IMR-90 (cell line): ENCODE results near the gene ACYP1. TPM values are rescaled to one million over a fixed set of nuclear protein-coding genes. Genes with fewer than 3 reads are reported as not detected.

ENCODE experiments used
- ATAC-seq: fragments of 200-7000 bp; cut with Tn5 transposase; 2 replicates; pipeline ENCODE4 v1.9.1; 2020; ENCODE audit warnings: low read depth, mild to moderate bottlenecking, moderate library complexity
- BruUV-seq: library from RNA; stranded (reverse); fragments of 400-500 nt; replicated peaks from 2 replicates; lab custom pipeline; 2021; lab: Mats Ljungman, UMichigan
- CTCF ChIA-PET: fragments of 300-600 bp; formaldehyde crosslinking; extraction: SDS; loops from one replicate; lab custom pipeline; 2021; ENCODE audit warnings: antibody characterized with exemption; lab: Yijun Ruan, JAX
- POLR2A ChIA-PET: fragments of 300-600 bp; sonication (Branson Sonifier 250); formaldehyde crosslinking; loops from one replicate; lab custom pipeline; 2022; ENCODE audit warnings: antibody characterized with exemption; ENCODE audit not compliant: unreplicated experiment; lab: Charles Lee
- DNase-seq: peaks from one replicate; pipeline ENCODE4 v3.0.0; 2013
- H2AFZ ChIP-seq: replicated peaks from 2 replicates; pipeline ENCODE3; 2013; ENCODE audit warnings: low read length, mild to moderate bottlenecking; ENCODE audit not compliant: poor library complexity
- H2AK5ac ChIP-seq: 2 replicates; pipeline ENCODE4 v1.6.1; 2013; ENCODE audit warnings: low read depth, low read length, inconsistent platforms
- H2AK9ac ChIP-seq: replicated peaks from 2 replicates; pipeline ENCODE3; 2013; ENCODE audit warnings: mild to moderate bottlenecking, low read depth, low read length, moderate library complexity; ENCODE audit not compliant: poor library complexity
- H2BK120ac ChIP-seq: 2 replicates; pipeline ENCODE4 v1.6.1; 2013; ENCODE audit warnings: low read depth, low read length, inconsistent platforms
- H2BK15ac ChIP-seq: 3 replicates; pipeline ENCODE4 v1.6.1; 2013; ENCODE audit warnings: low read depth, low read length, inconsistent platforms
- H2BK20ac ChIP-seq: 2 replicates; pipeline ENCODE4 v1.6.1; 2013; ENCODE audit warnings: low read depth, mild to moderate bottlenecking, inconsistent platforms, low read length, moderate library complexity
- H2BK5ac ChIP-seq: 2 replicates; pipeline ENCODE4 v1.6.1; 2013; ENCODE audit warnings: mild to moderate bottlenecking, low read depth, low read length, inconsistent platforms; ENCODE audit not compliant: poor library complexity, severe bottlenecking
- H3K14ac ChIP-seq: replicated peaks from 2 replicates; pipeline ENCODE4 v1.6.1; 2013; ENCODE audit warnings: low read depth, low read length, inconsistent platforms
- H3K18ac ChIP-seq: 2 replicates; pipeline ENCODE4 v1.6.1; 2013; ENCODE audit warnings: low read depth, low read length, control low read depth
- H3K23ac ChIP-seq: 2 replicates; pipeline ENCODE4 v1.6.1; 2013; ENCODE audit warnings: low read depth, low read length, inconsistent platforms
- H3K27ac ChIP-seq: 2 replicates; pipeline ENCODE4 v1.5.1; 2013; ENCODE audit warnings: mild to moderate bottlenecking, control low read depth, low read length; ENCODE audit not compliant: insufficient read depth
- H3K27me3 ChIP-seq: 2 replicates; pipeline ENCODE4 v1.6.1; 2013; ENCODE audit warnings: low read length; ENCODE audit not compliant: control insufficient read depth, insufficient read depth
- H3K36me3 ChIP-seq: 2 replicates; pipeline ENCODE4 v1.6.1; 2013; ENCODE audit warnings: low read length, mixed read lengths; ENCODE audit not compliant: control insufficient read depth, insufficient read depth
- H3K4ac ChIP-seq: 2 replicates; pipeline ENCODE4 v1.6.1; 2013; ENCODE audit warnings: low read depth, low read length, inconsistent platforms
- H3K4me1 ChIP-seq: 2 replicates; pipeline ENCODE4 v1.6.1; 2013; ENCODE audit warnings: low read length, mixed read lengths; ENCODE audit not compliant: control insufficient read depth, insufficient read depth
- H3K4me2 ChIP-seq: 2 replicates; pipeline ENCODE4 v1.6.1; 2013; ENCODE audit warnings: low read depth, mild to moderate bottlenecking, control low read depth, low read length, moderate library complexity
- H3K4me3 ChIP-seq: 2 replicates; pipeline ENCODE4 v1.5.1; 2013; ENCODE audit warnings: low read depth, mild to moderate bottlenecking, control low read depth, low read length, moderate library complexity; ENCODE audit not compliant: insufficient read depth
- H3K56ac ChIP-seq: 2 replicates; pipeline ENCODE4 v1.6.1; 2013; ENCODE audit warnings: low read length, inconsistent platforms; ENCODE audit not compliant: insufficient read depth; ENCODE audit errors: extremely low read depth
- H3K79me1 ChIP-seq, 2 experiments: 2 replicates each; pipeline ENCODE4 v1.6.1; 2013; ENCODE audit warnings: low read length in 2 of 2, inconsistent platforms in 1 of 2, low read depth in 1 of 2
- H3K9ac ChIP-seq: 2 replicates; pipeline ENCODE4 v1.6.1; 2013; ENCODE audit warnings: low read depth, low read length, control low read depth
- H3K9me1 ChIP-seq: 2 replicates; pipeline ENCODE4 v1.6.1; 2013; ENCODE audit warnings: low read length, inconsistent platforms; ENCODE audit not compliant: insufficient read depth
- H3K9me3 ChIP-seq: 2 replicates; pipeline ENCODE4 v1.6.1; 2013; ENCODE audit warnings: low read length; ENCODE audit not compliant: control insufficient read depth, insufficient read depth
- H4K20me1 ChIP-seq: 2 replicates; pipeline ENCODE4 v1.6.1; 2013; ENCODE audit warnings: low read length, inconsistent platforms; ENCODE audit not compliant: insufficient read depth
- H4K5ac ChIP-seq: 2 replicates; pipeline ENCODE4 v1.6.1; 2013; ENCODE audit warnings: mild to moderate bottlenecking, low read depth, low read length, control low read depth
- H4K8ac ChIP-seq, 2 experiments: 2 replicates each; pipeline ENCODE4 v1.6.1; 2013; ENCODE audit warnings: low read depth in 2 of 2, low read length in 2 of 2, control low read depth in 1 of 2, inconsistent platforms in 1 of 2
- H4K91ac ChIP-seq: 2 replicates; pipeline ENCODE4 v1.6.1; 2013; ENCODE audit warnings: low read depth, low read length, inconsistent platforms; ENCODE audit not compliant: insufficient read depth
- BHLHE40 ChIP-seq: fragments of 150-350 bp; IDR thresholded peaks from 2 replicates; pipeline ENCODE4 v1.6.1; 2016; ENCODE audit warnings: mild to moderate bottlenecking, low read depth, low read length
- CEBPB ChIP-seq: IDR thresholded peaks from 2 replicates; pipeline ENCODE4 v1.6.1; 2012; ENCODE audit warnings: low read depth, low read length, improper control_type of control experiment
- CHD1 ChIP-seq: IDR thresholded peaks from 2 replicates; pipeline ENCODE4 v1.6.1; 2012; ENCODE audit warnings: low read depth, low read length, improper control_type of control experiment
- FOS ChIP-seq: fragments of 150-350 bp; IDR thresholded peaks from 2 replicates; pipeline ENCODE4 v1.6.1; 2016; ENCODE audit warnings: low read depth, low read length
- MAFK ChIP-seq: IDR thresholded peaks from 2 replicates; pipeline ENCODE4 v1.6.1; 2012; ENCODE audit warnings: low read depth, low read length, improper control_type of control experiment
- MAZ ChIP-seq: IDR thresholded peaks from 2 replicates; pipeline ENCODE4 v1.6.1; 2012; ENCODE audit warnings: low read depth, mild to moderate bottlenecking, low read length, improper control_type of control experiment, moderate library complexity, borderline replicate concordance
- MXI1 ChIP-seq: IDR thresholded peaks from 2 replicates; pipeline ENCODE4 v1.6.1; 2012; ENCODE audit warnings: low read depth, mild to moderate bottlenecking, low read length, moderate library complexity, borderline replicate concordance
- NFE2L2 ChIP-seq: fragments of 150-350 bp; IDR thresholded peaks from 2 replicates; pipeline ENCODE4 v1.6.1; 2016; ENCODE audit warnings: low read depth, mild to moderate bottlenecking, low read length
- POLR2A ChIP-seq: IDR thresholded peaks from 2 replicates; pipeline ENCODE4 v1.6.1; 2012; ENCODE audit warnings: mild to moderate bottlenecking, low read depth, low read length
- RAD21 ChIP-seq: IDR thresholded peaks from 2 replicates; pipeline ENCODE4 v1.6.1; 2012; ENCODE audit warnings: low read length, improper control_type of control experiment
- RCOR1 ChIP-seq: IDR thresholded peaks from 2 replicates; pipeline ENCODE4 v1.6.1; 2012; ENCODE audit warnings: mild to moderate bottlenecking, low read length, improper control_type of control experiment; ENCODE audit not compliant: insufficient replicate concordance
- RFX5 ChIP-seq: IDR thresholded peaks from 2 replicates; pipeline ENCODE4 v1.8.0; 2012; ENCODE audit warnings: low read depth, mild to moderate bottlenecking, low read length, moderate library complexity
- SMC3 ChIP-seq: fragments of 150-350 bp; IDR thresholded peaks from 2 replicates; pipeline ENCODE4 v1.6.1; 2016; ENCODE audit warnings: low read depth, mild to moderate bottlenecking, antibody characterized with exemption, low read length, moderate library complexity
- WGBS, 2 experiments: methylation state at CpG; one replicate each; pipeline versions ENCODE4 v1.1.5 to v1.1.7; 2013; ENCODE audit warnings: missing lambda C conversion rate in 2 of 2; ENCODE audit not compliant: insufficient read length in 1 of 2; ENCODE audit errors: extremely low coverage in 2 of 2; 5-methylcytosine and 5-hydroxymethylcytosine counted together
- dilution Hi-C: fragments of 300-500 bp; cut with HindIII; formaldehyde crosslinking; loops from one replicate; pipeline ENCODE4 v1.14.3; 2018; ENCODE audit warnings: low sequenced_read_pairs; ENCODE audit not compliant: unreplicated experiment
- in situ Hi-C: fragments of 300-500 bp; cut with MboI; formaldehyde crosslinking; loops from 3 replicates; pipeline ENCODE4 v1.14.3; 2019; ENCODE audit warnings: low sequenced_read_pairs, inconsistent platforms, mixed read lengths
- intact Hi-C: fragments of 100-400 bp; cut with micrococcal nuclease; formaldehyde crosslinking; loops from 2 replicates; pipeline ENCODE4 v1.10.0; 2022
- polyA plus RNA-seq, 3 experiments: library from polyadenylated mRNA; depleted of rRNA; stranded (reverse); fragments of >200 nt; gene quantifications; 2 replicates each; pipeline ENCODE4 v1.2.3, GENCODE V29; 2012; ENCODE audit warnings: low replicate concordance in 1 of 3
- total RNA-seq: library from RNA; depleted of rRNA; stranded (reverse); fragments of >200 nt; gene quantifications from 2 replicates; pipeline ENCODE4 v1.2.3, GENCODE V29; 2012
- TF ChIP-seq, protein P1 (sequence below): conservative IDR thresholded peaks from 2 replicates; pipeline ENCODE4 v1.5.1; 2012; ENCODE audit warnings: mild to moderate bottlenecking, low read depth, low read length, improper control_type of control experiment
- TF ChIP-seq, protein P2 (sequence below): fragments of 150-350 bp; IDR thresholded peaks from 2 replicates; pipeline ENCODE4 v1.6.1; 2017; ENCODE audit warnings: mild to moderate bottlenecking, antibody characterized with exemption, low read length, low read depth

The ACYP1 gene
- total and polyA plus RNA-seq, 2 of the 4 experiments (the other 2 are of a cell fraction) = 4.1 to 24.0 TPM

DNA sequence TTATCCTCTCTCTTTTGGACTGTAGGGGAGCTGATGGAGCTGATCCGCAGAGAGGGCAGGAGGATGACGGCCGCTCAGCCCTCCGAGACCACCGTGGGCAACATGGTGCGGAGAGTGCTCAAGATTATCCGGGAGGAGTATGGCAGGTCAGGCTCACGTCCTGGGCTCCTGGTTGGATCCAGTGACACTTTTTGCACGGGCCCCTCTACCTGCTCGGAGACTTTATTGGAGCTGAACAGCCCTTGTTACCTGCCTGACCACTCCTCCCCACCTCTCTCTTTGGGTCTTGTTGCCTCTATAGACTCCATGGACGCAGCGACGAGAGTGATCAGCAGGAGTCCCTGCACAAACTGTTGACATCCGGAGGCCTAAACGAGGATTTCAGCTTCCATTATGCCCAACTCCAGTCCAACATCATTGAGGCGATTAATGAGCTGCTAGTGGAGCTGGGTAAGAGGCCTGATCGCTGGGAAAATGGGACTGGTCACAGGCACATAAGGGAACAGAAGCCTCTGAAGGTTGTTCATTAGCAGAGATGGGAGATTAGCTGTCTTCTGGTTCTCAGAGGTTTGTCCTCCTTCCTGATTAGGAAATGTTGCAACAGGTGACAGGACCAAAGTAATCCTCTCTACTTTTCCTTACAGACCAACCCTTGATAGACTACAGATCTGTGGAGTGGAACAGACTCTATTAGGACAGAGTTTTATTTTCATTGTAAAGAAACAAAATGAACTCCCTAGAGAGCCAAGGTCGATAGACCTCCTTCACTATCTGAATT is 60.4 kb downstream of the ACYP1 start:
- BruUV-seq = TSS peak; percentile 87
- H2AFZ ChIP-seq = peak overlapping the region; percentile 99
- peak overlapping the region; percentile 62 for H3K27ac ChIP-seq
- TF ChIP-seq SMC3 = no peak
- TF ChIP-seq MXI1 = no peak
- no peak for TF ChIP-seq CHD1
- no peak for TF ChIP-seq POLR2A
- no peak for TF ChIP-seq RCOR1
- TF ChIP-seq, protein P1, sequence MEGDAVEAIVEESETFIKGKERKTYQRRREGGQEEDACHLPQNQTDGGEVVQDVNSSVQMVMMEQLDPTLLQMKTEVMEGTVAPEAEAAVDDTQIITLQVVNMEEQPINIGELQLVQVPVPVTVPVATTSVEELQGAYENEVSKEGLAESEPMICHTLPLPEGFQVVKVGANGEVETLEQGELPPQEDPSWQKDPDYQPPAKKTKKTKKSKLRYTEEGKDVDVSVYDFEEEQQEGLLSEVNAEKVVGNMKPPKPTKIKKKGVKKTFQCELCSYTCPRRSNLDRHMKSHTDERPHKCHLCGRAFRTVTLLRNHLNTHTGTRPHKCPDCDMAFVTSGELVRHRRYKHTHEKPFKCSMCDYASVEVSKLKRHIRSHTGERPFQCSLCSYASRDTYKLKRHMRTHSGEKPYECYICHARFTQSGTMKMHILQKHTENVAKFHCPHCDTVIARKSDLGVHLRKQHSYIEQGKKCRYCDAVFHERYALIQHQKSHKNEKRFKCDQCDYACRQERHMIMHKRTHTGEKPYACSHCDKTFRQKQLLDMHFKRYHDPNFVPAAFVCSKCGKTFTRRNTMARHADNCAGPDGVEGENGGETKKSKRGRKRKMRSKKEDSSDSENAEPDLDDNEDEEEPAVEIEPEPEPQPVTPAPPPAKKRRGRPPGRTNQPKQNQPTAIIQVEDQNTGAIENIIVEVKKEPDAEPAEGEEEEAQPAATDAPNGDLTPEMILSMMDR = no peak
- no peak for TF ChIP-seq RFX5
- no peak for TF ChIP-seq CEBPB
- TF ChIP-seq MAZ = no peak
- TF ChIP-seq NFE2L2 = no peak
- no peak for TF ChIP-seq BHLHE40
- TF ChIP-seq, protein P2, sequence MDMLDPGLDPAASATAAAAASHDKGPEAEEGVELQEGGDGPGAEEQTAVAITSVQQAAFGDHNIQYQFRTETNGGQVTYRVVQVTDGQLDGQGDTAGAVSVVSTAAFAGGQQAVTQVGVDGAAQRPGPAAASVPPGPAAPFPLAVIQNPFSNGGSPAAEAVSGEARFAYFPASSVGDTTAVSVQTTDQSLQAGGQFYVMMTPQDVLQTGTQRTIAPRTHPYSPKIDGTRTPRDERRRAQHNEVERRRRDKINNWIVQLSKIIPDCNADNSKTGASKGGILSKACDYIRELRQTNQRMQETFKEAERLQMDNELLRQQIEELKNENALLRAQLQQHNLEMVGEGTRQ = no peak
- no peak for TF ChIP-seq MAFK
- no peak for TF ChIP-seq FOS
- TF ChIP-seq RAD21 = no peak

More for the DNA sequence above, 60.4 kb downstream of the ACYP1 start:
- ChIA-PET CTCF (interaction anchor here (0.7 to 1.0 kb wide), 2 partner anchors 8 to 343 kb away, joined by 3 read pairs; no protein-coding TSS in a partner anchor), POLR2A (no interaction called here)
- peaks cover 11% of the 10 kb centered on the region; the same call in 1 of the 2 replicates for H3K9me1 ChIP-seq
- H3K27me3 ChIP-seq = peaks cover under 1% of the 10 kb centered on the region; the same call in 1 of the 2 replicates
- ATAC-seq (peak; percentile 13; the same call in 1 of the 2 replicates), DNase-seq (no peak)
- H3K36me3 ChIP-seq = peaks cover 15% of the 10 kb centered on the region
- H2BK5ac ChIP-seq = peak overlapping the region; percentile 35
- intact Hi-C loops = loop anchor here (2.0 kb wide), 1 partner anchor 57 kb away; no protein-coding TSS in a partner anchor
- dilution Hi-C loops = no loop called here
- H2BK120ac ChIP-seq = 0 out of 2 replicates have a peak overlapping the region, but pooled peaks have one; percentile 9
- peak overlapping the region; percentile 60; the same call in 1 of the 2 replicates for H3K56ac ChIP-seq
- peak overlapping the region; percentile 78 for H4K5ac ChIP-seq
- peak overlapping the region; percentile 94 to 99 for H4K8ac ChIP-seq
- no peaks in the 10 kb centered on the region for H3K9me3 ChIP-seq
- H4K91ac ChIP-seq = peak overlapping the region; percentile 56; the same call in 1 of the 2 replicates
- no peak overlapping the region for H3K18ac ChIP-seq
- H2AK5ac ChIP-seq = peak overlapping the region; percentile 87
- H3K79me1 ChIP-seq = peaks cover 22 to 43% of the 10 kb centered on the region in 2 experiments
- H3K9ac ChIP-seq = peak overlapping the region; percentile 81
- no peak overlapping the region for H2BK20ac ChIP-seq
- peak overlapping the region; percentile 54; the same call in 1 of the 2 replicates for H3K23ac ChIP-seq
- peak overlapping the region; percentile 53; the same call in 1 of the 2 replicates for H3K14ac ChIP-seq
- peak overlapping the region; percentile 67 for H3K4ac ChIP-seq
- H3K4me1 ChIP-seq = peaks cover 4% of the 10 kb centered on the region
- H3K4me3 ChIP-seq = peak overlapping the region; percentile 83
- in situ Hi-C loops = no loop called here
- H2AK9ac ChIP-seq = peak overlapping the region; percentile 92
- 6% methylated on average over 5 of the region's 18 CpGs; no CpG with 5 or more reads in 1 of the 2 experiments for WGBS, 2 experiments
- no peaks in the 10 kb centered on the region for H4K20me1 ChIP-seq
- no peak overlapping the region for H2BK15ac ChIP-seq
- peak overlapping the region; percentile 91 for H3K4me2 ChIP-seq
